SK-N-SH treated with all-trans-retinoic acid at 6 μM for 48 hours (cell line): Measurements from ENCODE around the gene CYP27B1.

Source experiments
- ARNTL ChIP-seq: fragments of 450-650 bp; formaldehyde crosslinking; IDR thresholded peaks from 2 replicates; pipeline ENCODE4 v1.5.0; 2020; ENCODE audit warnings: low read depth, mild to moderate bottlenecking, moderate library complexity, borderline replicate concordance
- BACH2 ChIP-seq: fragments of 250-450 bp; sonication (Bioruptor Pico); IDR thresholded peaks from 2 replicates; pipeline ENCODE4 v1.9.0; 2021; ENCODE audit warnings: mild to moderate bottlenecking, borderline replicate concordance
- CSDC2 ChIP-seq: fragments of 250-450 bp; sonication (Bioruptor Pico); IDR thresholded peaks from 2 replicates; pipeline ENCODE4 v1.5.0; 2020; ENCODE audit warnings: mild to moderate bottlenecking, moderate library complexity
- POU6F1 ChIP-seq: fragments of 250-450 bp; sonication (Bioruptor Pico); IDR thresholded peaks from 2 replicates; pipeline ENCODE4 v1.8.0; 2021; ENCODE audit warnings: low read depth, mild to moderate bottlenecking, moderate library complexity, borderline replicate concordance
- RARB ChIP-seq: fragments of 250-450 bp; sonication (Bioruptor Pico); IDR thresholded peaks from 2 replicates; pipeline ENCODE4 v1.8.0; 2021; ENCODE audit warnings: mild to moderate bottlenecking, moderate library complexity
- TOX ChIP-seq: fragments of 250-450 bp; sonication (Bioruptor Pico); IDR thresholded peaks from 2 replicates; pipeline ENCODE4 v1.8.0; 2021; ENCODE audit warnings: mild to moderate bottlenecking, moderate library complexity, borderline replicate concordance
- TSHZ2 ChIP-seq: fragments of 250-450 bp; sonication (Bioruptor Pico); IDR thresholded peaks from 2 replicates; pipeline ENCODE4 v1.5.0; 2020; ENCODE audit warnings: mild to moderate bottlenecking, moderate library complexity
- ZNF8 ChIP-seq: fragments of 450-650 bp; formaldehyde crosslinking; IDR thresholded peaks from 2 replicates; pipeline ENCODE4 v1.5.0; 2020; ENCODE audit warnings: mild to moderate bottlenecking, moderate library complexity
- TF ChIP-seq, protein P1 (sequence below): fragments of 250-450 bp; sonication (Bioruptor Pico); IDR thresholded peaks from 2 replicates; pipeline ENCODE4 v1.5.1; 2020; ENCODE audit warnings: low read depth, mild to moderate bottlenecking, moderate library complexity

DNA sequence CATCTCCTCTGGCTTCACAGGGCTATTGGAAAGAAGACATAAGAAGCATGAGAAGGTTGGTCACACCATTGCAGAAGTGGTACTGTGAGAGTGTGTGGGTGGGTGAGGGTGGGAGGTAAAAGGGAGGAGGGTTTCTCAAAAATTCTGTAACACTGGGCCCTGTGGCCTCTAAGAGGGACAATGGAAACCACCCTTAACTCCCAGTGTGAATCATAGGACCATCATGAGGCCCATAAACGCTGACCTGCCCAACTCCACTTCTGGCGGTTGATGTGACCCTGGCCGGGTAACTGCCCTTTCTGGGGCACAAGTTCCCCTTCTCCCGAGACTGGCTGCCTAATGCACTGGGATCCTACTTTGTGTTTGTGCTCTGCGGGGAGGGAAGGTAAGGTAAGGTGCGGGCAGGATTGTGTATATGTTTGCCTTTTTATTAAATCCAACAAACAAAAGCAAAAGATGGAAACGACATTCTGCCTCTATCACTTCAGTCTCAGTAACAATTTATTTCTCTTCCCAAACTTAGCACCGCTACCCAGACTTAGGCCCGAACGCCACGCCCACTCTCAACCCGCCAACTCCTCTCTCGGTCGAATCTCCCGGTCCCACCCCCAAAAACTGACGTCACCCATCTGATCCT is 4.5 kb upstream of the CYP27B1 start:
- TF ChIP-seq TOX (CRISPR knock-in tag) = no peak
- TF ChIP-seq BACH2 (CRISPR knock-in tag) = no peak
- no peak for TF ChIP-seq POU6F1 (CRISPR knock-in tag)
- TF ChIP-seq ZNF8 (CRISPR knock-in tag) = no peak
- no peak for TF ChIP-seq RARB (CRISPR knock-in tag)
- TF ChIP-seq, protein P1, sequence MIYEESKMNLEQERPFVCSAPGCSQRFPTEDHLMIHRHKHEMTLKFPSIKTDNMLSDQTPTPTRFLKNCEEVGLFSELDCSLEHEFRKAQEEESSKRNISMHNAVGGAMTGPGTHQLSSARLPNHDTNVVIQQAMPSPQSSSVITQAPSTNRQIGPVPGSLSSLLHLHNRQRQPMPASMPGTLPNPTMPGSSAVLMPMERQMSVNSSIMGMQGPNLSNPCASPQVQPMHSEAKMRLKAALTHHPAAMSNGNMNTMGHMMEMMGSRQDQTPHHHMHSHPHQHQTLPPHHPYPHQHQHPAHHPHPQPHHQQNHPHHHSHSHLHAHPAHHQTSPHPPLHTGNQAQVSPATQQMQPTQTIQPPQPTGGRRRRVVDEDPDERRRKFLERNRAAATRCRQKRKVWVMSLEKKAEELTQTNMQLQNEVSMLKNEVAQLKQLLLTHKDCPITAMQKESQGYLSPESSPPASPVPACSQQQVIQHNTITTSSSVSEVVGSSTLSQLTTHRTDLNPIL (CRISPR knock-in tag) = no peak
- no peak for TF ChIP-seq TSHZ2 (CRISPR knock-in tag)
- TF ChIP-seq CSDC2 (CRISPR knock-in tag) = no peak
- TF ChIP-seq ARNTL (CRISPR knock-in tag) = no peak
